Limb (tissue), 2 donors: ENCODE measurements around the gene KCNJ16.

Source experiments
- DNase-seq, 2 donors: peaks; one replicate each; pipeline ENCODE4 v3.0.0-alpha.2; 2016; ENCODE audit errors: extremely low spot score in 2 of 2

KCNJ16 gene

GRCh38 chr17:70070305-70071027, 4.6 kb upstream of the KCNJ16 start:
- no peak for DNase-seq

- DNase-seq = no peak
These were observed 3.9 kb upstream of the KCNJ16 start for GRCh38 chr17:70071127-70071526.

- DNase-seq = no peak
These were observed 3.4 kb upstream of the KCNJ16 start for GRCh38 chr17:70071620-70072019.

DNA sequence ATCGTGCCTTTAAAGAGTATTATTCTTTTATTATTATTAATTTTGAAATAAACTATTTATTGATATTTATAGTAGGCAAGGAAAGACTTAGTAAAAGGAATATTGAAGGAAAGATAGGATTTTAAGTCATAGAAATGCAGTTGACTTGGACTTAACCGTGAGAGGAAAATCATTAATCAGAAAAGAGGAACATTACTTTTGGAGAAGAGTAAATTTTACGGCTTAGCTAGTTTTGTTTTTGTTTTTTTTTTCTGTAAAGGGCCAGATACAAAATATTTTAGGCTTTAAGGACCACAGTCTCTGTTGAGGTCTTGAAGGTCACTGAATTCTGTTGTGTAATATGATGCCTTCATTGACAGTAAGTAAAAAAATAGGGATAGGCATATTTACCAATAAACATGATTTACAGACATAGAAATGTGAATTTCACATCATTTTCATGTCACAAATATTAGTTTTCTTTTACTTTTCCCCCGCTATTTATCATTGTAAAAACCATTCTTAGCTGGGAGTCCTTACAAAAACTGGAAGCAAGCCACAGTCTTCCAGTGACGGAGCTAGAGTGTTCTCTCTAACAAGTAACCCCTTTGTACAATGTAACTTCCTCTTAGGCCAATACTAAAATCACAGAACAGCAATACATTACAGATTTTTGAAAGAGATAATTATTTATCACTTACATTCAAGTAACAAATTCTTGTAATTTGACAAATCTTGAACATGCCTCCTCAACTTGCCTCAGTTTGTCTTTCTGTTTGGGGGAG, 2.3 kb upstream of the KCNJ16 start:
- no peak for DNase-seq

DNA sequence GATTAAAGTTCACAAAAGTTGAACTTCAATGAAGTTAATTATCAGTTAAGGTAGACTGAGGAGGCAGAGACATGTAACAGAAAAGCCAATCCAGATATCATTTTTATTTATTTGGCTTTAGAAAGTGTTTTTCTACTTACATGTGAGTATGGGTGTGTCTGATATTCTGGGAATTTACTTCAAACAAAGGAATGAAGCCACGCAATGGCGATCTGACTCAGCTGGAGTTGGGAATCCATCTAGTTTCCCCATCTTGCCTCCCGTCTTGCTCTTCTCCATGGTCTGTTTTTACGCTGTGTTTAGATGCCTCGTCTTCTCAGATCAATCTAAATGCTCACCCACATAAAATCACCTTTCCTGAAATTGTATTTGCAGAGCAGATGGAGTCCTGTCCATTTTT, 1.7 kb upstream of the KCNJ16 start:
- no peak for DNase-seq

- DNase-seq = no peak
These were observed 1.2 kb upstream of the KCNJ16 start for GRCh38 chr17:70073799-70074198.

DNA sequence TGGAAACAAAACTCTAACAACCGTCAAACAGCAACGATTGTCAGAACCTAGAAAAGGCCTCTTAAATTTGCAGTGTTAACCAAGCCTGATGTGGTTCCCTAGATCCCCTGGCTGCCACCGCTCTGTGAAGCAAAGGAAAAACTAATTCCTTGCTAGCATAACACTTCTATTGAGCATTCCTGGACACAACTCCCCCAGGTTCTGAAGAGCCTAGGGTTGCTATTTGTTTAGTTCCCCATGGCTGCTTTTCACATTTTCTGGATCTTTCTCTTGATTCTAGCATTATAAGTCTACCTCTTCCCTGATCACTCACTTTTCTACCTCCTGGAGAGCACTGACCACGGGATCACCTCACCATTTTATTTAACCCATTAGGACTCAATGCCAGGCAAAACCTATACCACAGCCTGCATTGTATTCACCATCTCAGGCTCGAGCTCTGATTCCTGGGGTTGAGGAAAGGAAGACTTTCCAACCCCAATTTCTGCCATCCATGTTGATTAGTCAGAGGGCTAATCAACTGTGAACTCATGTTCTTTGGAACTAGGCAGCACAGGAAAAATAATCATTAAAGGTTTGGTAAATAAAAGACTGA, 692 bp upstream of the KCNJ16 start:
- no peak for DNase-seq

DNA sequence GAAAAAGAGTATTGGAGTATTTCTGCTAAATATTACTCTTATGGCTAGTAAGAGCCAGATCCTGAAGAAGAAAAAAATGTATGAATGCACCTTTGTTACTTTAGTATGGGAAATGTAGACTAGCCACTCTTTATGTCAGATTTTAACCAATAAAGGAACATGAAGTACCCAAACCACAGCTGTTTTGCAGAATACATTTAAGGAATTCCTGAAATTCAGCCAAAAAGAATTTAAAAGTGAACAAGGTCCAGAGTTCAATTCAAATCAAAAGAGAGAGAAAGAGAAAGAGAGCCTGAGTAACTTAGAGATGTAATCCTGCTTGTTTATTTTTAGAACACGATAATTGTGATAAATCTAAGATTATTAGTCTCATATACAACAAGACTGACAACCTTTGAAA, 1.2 kb downstream of the KCNJ16 start:
- DNase-seq = peak in 1 of 2 donors; percentile 34

DNA sequence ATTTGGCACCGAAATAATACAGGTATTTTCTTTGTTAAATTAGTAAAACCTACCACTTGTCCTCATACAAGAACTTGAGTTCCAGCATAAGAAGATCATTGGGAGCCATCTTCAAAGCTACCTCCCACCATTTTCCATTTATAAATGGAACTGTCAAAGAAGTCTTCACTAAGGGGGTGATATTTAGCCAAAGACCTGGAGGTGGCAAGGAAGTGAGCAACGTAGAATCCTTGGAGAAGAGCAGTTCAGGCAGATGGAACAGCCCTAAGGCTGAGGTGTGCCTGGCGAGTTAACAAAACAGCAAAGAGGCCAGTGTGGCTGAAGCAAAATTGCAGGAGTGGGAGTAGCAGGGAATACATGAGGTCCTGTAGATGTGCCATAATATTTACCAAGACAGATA, 1.8 kb downstream of the KCNJ16 start:
- DNase-seq = no peak

DNA sequence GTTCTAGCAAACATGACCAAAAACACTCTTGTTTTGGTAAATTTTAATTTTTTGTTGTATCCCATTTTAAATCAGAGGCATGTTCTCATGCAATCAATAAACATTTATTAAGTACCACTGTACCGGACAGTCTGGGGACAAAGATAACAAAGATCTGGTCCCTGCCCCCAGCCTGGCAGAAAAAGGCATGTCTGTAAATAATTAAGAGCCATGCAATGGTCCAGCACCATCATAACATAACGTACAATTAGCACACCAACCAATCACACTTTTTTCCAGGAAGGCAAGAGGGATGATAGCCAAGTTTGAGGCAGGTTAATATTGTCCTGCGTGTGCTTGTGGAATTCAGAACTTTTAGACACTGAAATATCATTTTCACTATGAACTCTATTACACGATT, 3.5 kb downstream of the KCNJ16 start:
- no peak for DNase-seq

- no peak for DNase-seq
These were observed 4.0 kb downstream of the KCNJ16 start for GRCh38 chr17:70078994-70079531.

GRCh38 chr17:70080541-70081347, 5.7 kb downstream of the KCNJ16 start:
- no peak for DNase-seq

GRCh38 chr17:70081885-70082284, 6.9 kb downstream of the KCNJ16 start:
- no peak for DNase-seq

DNA sequence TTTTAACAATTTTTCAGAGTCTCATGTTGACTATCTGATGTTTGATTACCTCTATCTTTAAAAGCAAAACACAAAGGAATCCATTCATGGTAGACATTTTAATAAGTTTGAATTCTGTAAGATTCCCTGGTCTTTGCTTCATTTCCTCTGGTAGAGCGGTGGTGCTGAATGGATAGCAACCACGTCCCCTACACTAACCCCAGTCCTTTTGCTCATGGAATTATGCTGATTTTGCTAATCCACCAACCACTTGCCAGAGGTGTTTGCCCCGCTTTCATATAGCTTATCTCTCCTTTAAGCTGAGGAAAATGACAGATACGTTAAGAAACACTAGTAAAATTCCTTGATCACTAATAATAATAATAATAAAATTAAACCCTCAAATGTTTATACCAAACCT, 9.5 kb downstream of the KCNJ16 start:
- DNase-seq = no peak

DNA sequence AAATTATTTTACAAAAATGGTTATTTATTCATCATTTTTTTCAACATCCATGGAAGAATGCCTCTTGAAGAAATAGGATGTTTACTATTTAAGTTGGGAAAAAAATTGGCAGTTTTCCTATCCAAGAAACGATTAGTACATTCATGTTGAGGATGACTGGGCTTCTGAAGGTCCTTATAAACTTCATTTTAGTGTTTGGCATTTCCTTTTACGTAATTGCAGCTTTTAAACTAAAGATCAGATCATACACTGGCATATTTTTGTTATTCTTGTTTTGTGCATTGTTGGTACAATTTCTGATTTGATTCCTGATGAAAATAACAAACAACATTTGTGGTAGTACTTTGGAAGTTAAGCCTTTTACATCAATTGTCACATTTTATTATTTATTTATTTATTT, 11.5 kb downstream of the KCNJ16 start:
- DNase-seq = no peak

GRCh38 chr17:70089513-70090148, 14.6 kb downstream of the KCNJ16 start:
- DNase-seq = no peak

- DNase-seq = no peak
These were observed 16.1 kb downstream of the KCNJ16 start for GRCh38 chr17:70091005-70091568.

DNA sequence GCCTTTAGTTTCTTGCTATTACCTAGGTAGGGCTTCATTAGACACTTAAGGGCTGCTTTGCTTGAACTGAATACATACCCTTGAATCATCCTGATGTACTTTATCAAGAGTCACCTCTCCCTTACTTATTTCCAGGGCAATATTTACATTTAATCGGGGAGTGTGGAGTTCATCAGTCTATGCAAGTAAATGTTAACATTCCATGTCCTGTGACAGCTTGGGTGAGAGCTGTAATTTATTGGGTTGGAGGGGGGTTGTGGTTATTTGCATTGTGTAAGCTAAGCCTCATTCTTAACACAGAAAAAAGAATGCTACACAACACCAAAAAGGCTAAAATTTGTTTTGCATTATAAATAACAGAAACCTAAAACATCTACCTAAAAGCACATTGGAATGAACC, 16.7 kb downstream of the KCNJ16 start:
- DNase-seq = no peak

DNA sequence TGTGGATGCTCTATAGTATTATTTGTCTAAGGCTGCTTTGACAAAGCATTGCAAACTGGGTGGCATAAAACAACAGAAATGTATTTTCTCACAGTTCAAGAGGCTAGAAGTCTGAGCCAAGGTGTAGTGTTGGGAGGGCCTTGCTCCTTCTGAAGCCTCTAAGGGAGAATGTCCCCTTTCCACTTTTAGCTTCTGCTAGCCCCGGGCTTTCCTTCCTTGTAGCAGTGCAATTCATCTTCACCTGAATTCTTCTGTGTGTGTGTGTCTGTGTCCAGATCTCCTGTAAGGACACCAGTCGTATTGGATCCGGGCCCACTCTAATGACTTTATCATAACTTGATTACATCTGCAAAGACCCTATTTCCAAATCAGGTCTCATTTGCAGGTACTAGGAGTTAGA, 18.1 kb downstream of the KCNJ16 start:
- DNase-seq = no peak

DNA sequence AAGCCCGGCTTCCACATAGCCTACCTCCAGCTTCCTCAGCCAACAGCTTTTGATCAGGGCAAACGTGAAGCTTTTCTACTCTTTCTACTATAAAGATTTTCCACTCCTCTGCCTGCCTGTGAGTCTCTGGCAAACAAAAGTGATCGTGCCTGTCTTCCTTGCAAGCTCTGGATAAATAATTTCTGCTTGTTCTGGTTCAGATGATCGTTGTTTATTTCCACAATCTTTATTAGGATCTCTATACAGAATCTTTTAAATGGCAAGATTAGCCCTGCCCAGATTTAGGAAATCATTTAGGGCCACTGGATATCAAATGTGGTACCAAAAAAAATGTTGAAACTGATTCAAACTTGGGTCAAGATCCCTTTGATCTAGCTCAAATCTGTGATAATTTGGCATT, 20.4 kb downstream of the KCNJ16 start:
- no peak for DNase-seq

DNA sequence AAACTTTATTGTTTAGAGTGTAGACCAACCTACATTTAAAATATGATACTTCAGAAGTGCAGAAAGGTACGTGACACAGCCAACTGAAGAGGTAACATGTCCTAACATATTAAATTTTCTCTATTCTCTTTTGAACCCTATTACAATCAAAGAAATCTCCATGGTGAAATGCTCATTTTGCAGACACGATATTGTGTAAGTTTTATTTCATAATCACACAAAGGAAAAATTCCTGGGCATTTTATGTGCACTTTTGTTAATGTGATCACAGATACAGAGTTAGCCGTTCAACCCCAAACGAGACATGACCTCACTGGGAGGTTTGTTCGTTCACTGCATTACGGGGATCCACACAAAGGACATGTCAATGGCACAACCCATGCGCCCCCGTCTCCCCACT, 21.8 kb downstream of the KCNJ16 start:
- DNase-seq = no peak
